Mesenchymal stem cell (in vitro differentiated cells and primary cell): ENCODE results near the gene LCE1C.

Source experiments
- DNase-seq: peaks from one replicate; pipeline ENCODE4 v3.0.0-alpha.2; 2013
- H2AFZ ChIP-seq: one replicate; pipeline ENCODE4 v1.6.1; 2013; ENCODE audit warnings: low read depth, mild to moderate bottlenecking, control low read depth, inconsistent platforms, low read length, moderate library complexity
- H2AK5ac ChIP-seq: 2 replicates; pipeline ENCODE4 v1.6.1; 2013; ENCODE audit warnings: low read length, moderate library complexity, mild to moderate bottlenecking, inconsistent platforms; ENCODE audit not compliant: severe bottlenecking
- H2BK120ac ChIP-seq: one replicate; pipeline ENCODE4 v1.6.1; 2013; ENCODE audit warnings: low read depth, mild to moderate bottlenecking, inconsistent platforms, low read length, moderate library complexity
- H2BK12ac ChIP-seq, 2 experiments: one replicate each; pipeline ENCODE4 v1.6.1; 2013; ENCODE audit warnings: inconsistent platforms in 2 of 2, low read length in 2 of 2, mild to moderate bottlenecking in 2 of 2, moderate library complexity in 2 of 2, control low read depth in 1 of 2
- H2BK15ac ChIP-seq: one replicate; pipeline ENCODE4 v1.6.1; 2013; ENCODE audit warnings: mild to moderate bottlenecking, low read depth, inconsistent platforms; ENCODE audit not compliant: poor library complexity, severe bottlenecking
- H2BK5ac ChIP-seq: 2 replicates; pipeline ENCODE4 v1.6.1; 2013; ENCODE audit warnings: low read depth, mild to moderate bottlenecking, low read length, control low read depth, inconsistent platforms; ENCODE audit not compliant: poor library complexity, severe bottlenecking
- H3K14ac ChIP-seq, 2 experiments: one replicate each; pipeline ENCODE4 v1.6.1; 2013; ENCODE audit warnings: inconsistent platforms in 2 of 2, low read length in 2 of 2, control low read depth in 1 of 2, mild to moderate bottlenecking in 1 of 2, moderate library complexity in 1 of 2
- H3K18ac ChIP-seq, 2 experiments: one replicate each; pipeline ENCODE4 v1.6.1; 2013; ENCODE audit warnings: inconsistent platforms in 2 of 2, low read length in 2 of 2, control low read depth in 1 of 2, low read depth in 1 of 2, mild to moderate bottlenecking in 1 of 2
- H3K23ac ChIP-seq, 2 experiments: one replicate each; pipeline ENCODE4 v1.6.1; 2013; ENCODE audit warnings: inconsistent platforms in 2 of 2, low read length in 2 of 2, mild to moderate bottlenecking in 2 of 2, moderate library complexity in 2 of 2, control low read depth in 1 of 2
- H3K27ac ChIP-seq: 2 replicates; pipeline ENCODE4 v1.5.1; 2013; ENCODE audit warnings: mild to moderate bottlenecking, moderate library complexity, low read length, control low read depth, inconsistent platforms; ENCODE audit not compliant: poor library complexity, severe bottlenecking
- H3K27me3 ChIP-seq, 2 experiments: 2 replicates each; pipeline versions ENCODE4 v1.6.1 to v1.7.0; 2013; ENCODE audit warnings: low read length in 2 of 2, mild to moderate bottlenecking in 2 of 2, moderate library complexity in 2 of 2, control low read depth in 1 of 2, inconsistent platforms in 1 of 2; ENCODE audit not compliant: control insufficient read depth in 1 of 2, insufficient read depth in 1 of 2
- H3K36me3 ChIP-seq, 2 experiments: 2 replicates each; pipeline versions ENCODE4 v1.6.1 to v1.7.0; 2013; ENCODE audit warnings: low read length in 2 of 2, control low read depth in 1 of 2, inconsistent platforms in 1 of 2, low read depth in 1 of 2, mild to moderate bottlenecking in 1 of 2; ENCODE audit not compliant: insufficient read depth in 2 of 2, control insufficient read depth in 1 of 2
- H3K4ac ChIP-seq, 2 experiments: one replicate each; pipeline ENCODE4 v1.6.1; 2013; ENCODE audit warnings: inconsistent platforms in 2 of 2, low read length in 2 of 2, mild to moderate bottlenecking in 2 of 2, moderate library complexity in 2 of 2, control low read depth in 1 of 2, low read depth in 1 of 2
- H3K4me1 ChIP-seq: 2 replicates; pipeline ENCODE4 v1.6.1; 2013; ENCODE audit warnings: low read depth, low read length, control low read depth; ENCODE audit not compliant: control insufficient read depth, insufficient read depth
- H3K4me2 ChIP-seq: 2 replicates; pipeline ENCODE4 v1.6.1; 2013; ENCODE audit warnings: low read length, mild to moderate bottlenecking, inconsistent platforms; ENCODE audit not compliant: poor library complexity, severe bottlenecking
- H3K4me3 ChIP-seq, 2 experiments: 2 replicates each; pipeline versions ENCODE4 v1.5.1 to v1.7.0; 2013; ENCODE audit warnings: low read length in 2 of 2, mild to moderate bottlenecking in 2 of 2, control low read depth in 1 of 2, low read depth in 1 of 2; ENCODE audit not compliant: insufficient read depth in 1 of 2
- H3K79me1 ChIP-seq: replicated peaks from 2 replicates; pipeline ENCODE4 v1.6.1; 2013; ENCODE audit warnings: mild to moderate bottlenecking, control low read depth, low read length, inconsistent platforms; ENCODE audit not compliant: poor library complexity, severe bottlenecking
- H3K9ac ChIP-seq: 2 replicates; pipeline ENCODE4 v1.7.0; 2013; ENCODE audit warnings: mild to moderate bottlenecking, low read length, moderate library complexity
- H3K9me3 ChIP-seq: 2 replicates; pipeline ENCODE4 v1.7.0; 2013; ENCODE audit warnings: mild to moderate bottlenecking, low read length; ENCODE audit not compliant: control insufficient read depth
- H4K8ac ChIP-seq: one replicate; pipeline ENCODE4 v1.6.1; 2013; ENCODE audit warnings: inconsistent platforms, mild to moderate bottlenecking, low read length, moderate library complexity
- H4K91ac ChIP-seq: one replicate; pipeline ENCODE4 v1.6.1; 2013; ENCODE audit warnings: mild to moderate bottlenecking, low read length, inconsistent platforms
- WGBS: methylation state at CpG from one replicate; pipeline ENCODE4 v1.1.7; 2013; ENCODE audit warnings: mixed read lengths; 5-methylcytosine and 5-hydroxymethylcytosine counted together

Gene LCE1C

GRCh38 chr1:152827173-152827572 lies 20.7 kb upstream of the LCE1C start, which contains the start of gene LCE1A:
Gene LCE1A (plus strand): TSS chr1:152827473. CDS start chr1:152827473, 0 bp downstream.
- WGBS, result 56% methylated on average over 2 of the region's 2 CpGs
- no peak for DNase-seq
- H3K18ac ChIP-seq, result no peak within 1 kb of the TSS
- no peak within 1 kb of the TSS for H3K14ac ChIP-seq
- no peak within 1 kb of the TSS for H4K91ac ChIP-seq
- H2BK120ac ChIP-seq, result no peak within 1 kb of the TSS
- no peak within 1 kb of the TSS for H2BK12ac ChIP-seq
- H3K9ac ChIP-seq, result no peak within 1 kb of the TSS
- H2AK5ac ChIP-seq, result no peak within 1 kb of the TSS
- H2BK15ac ChIP-seq, result no peak within 1 kb of the TSS
- H3K4me3 ChIP-seq, result no peak within 1 kb of the TSS
- H3K79me1 ChIP-seq, result no peaks in the 10 kb centered on the region
- H3K9me3 ChIP-seq, result no peaks in the 10 kb centered on the region
- H2BK5ac ChIP-seq, result no peak within 1 kb of the TSS
- H3K4me1 ChIP-seq, result no peaks in the 10 kb centered on the region
- H2AFZ ChIP-seq, result no peak within 1 kb of the TSS
- H4K8ac ChIP-seq, result no peak within 1 kb of the TSS
- no peak within 1 kb of the TSS for H3K27ac ChIP-seq
- no peak within 1 kb of the TSS for H3K4ac ChIP-seq
- H3K23ac ChIP-seq, result no peak within 1 kb of the TSS
- H3K27me3 ChIP-seq, result peaks cover 0 to 9% of the 10 kb centered on the region in 2 experiments
- no peak within 1 kb of the TSS for H3K4me2 ChIP-seq
- no peaks in the 10 kb centered on the region for H3K36me3 ChIP-seq

GRCh38 chr1:152824964-152825363 lies 18.5 kb upstream of the LCE1C start:
- Histone ChIP-seq H3K4ac (no peak overlapping the region), H2BK15ac (no peak overlapping the region), H3K4me1 (no peaks in the 10 kb centered on the region), H3K14ac (no peak overlapping the region), H3K36me3 (no peaks in the 10 kb centered on the region), H3K4me2 (no peak overlapping the region), H3K27ac (no peak overlapping the region), H2AFZ (no peak overlapping the region), H2BK5ac (no peak overlapping the region), H3K18ac (no peak overlapping the region), H2BK12ac (no peak overlapping the region), H2AK5ac (no peak overlapping the region), H3K27me3 (peaks cover 0 to 9% of the 10 kb centered on the region in 2 experiments), H3K79me1 (no peaks in the 10 kb centered on the region), H3K9ac (no peak overlapping the region), H4K91ac (no peak overlapping the region), H3K9me3 (no peaks in the 10 kb centered on the region), H4K8ac (no peak overlapping the region), H2BK120ac (no peak overlapping the region), H3K4me3 (no peak overlapping the region), H3K23ac (no peak overlapping the region)
- no peak for DNase-seq

- Histone ChIP-seq H3K27me3 (peaks cover 0 to 9% of the 10 kb centered on the region in 2 experiments), H3K4ac (no peak overlapping the region)
- no peak for DNase-seq
Observed at GRCh38 chr1:152823294-152823693, 16.8 kb upstream of the LCE1C start.

GRCh38 chr1:152817309-152817708 lies 10.9 kb upstream of the LCE1C start:
- H3K14ac ChIP-seq, result no peak overlapping the region
- no peaks in the 10 kb centered on the region for H3K79me1 ChIP-seq
- H4K8ac ChIP-seq, result no peak overlapping the region
- H4K91ac ChIP-seq, result no peak overlapping the region
- no peak overlapping the region for H2BK15ac ChIP-seq
- no peak overlapping the region for H3K18ac ChIP-seq
- H3K27me3 ChIP-seq, result no peaks in the 10 kb centered on the region
- H2AK5ac ChIP-seq, result no peak overlapping the region
- no peaks in the 10 kb centered on the region for H3K9me3 ChIP-seq
- H3K27ac ChIP-seq, result no peak overlapping the region
- H3K23ac ChIP-seq, result no peak overlapping the region
- H3K4me2 ChIP-seq, result no peak overlapping the region
- no peak overlapping the region for H2BK5ac ChIP-seq
- no peak overlapping the region for H2BK120ac ChIP-seq
- no peaks in the 10 kb centered on the region for H3K4me1 ChIP-seq
- no peak overlapping the region for H2BK12ac ChIP-seq
- no peak overlapping the region for H3K9ac ChIP-seq
- WGBS, result 65% methylated on average over 6 of the region's 6 CpGs
- H2AFZ ChIP-seq, result no peak overlapping the region
- H3K36me3 ChIP-seq, result no peaks in the 10 kb centered on the region
- H3K4me3 ChIP-seq, result no peak overlapping the region
- H3K4ac ChIP-seq, result no peak overlapping the region
- DNase-seq, result no peak

More at GRCh38 chr1:152823294-152823693, 16.8 kb upstream of the LCE1C start:
- H2BK5ac ChIP-seq, result no peak overlapping the region
- no peaks in the 10 kb centered on the region for H3K4me1 ChIP-seq
- H3K9ac ChIP-seq, result no peak overlapping the region
- H2BK15ac ChIP-seq, result no peak overlapping the region
- no peak overlapping the region for H2AK5ac ChIP-seq
- no peak overlapping the region for H3K23ac ChIP-seq
- no peak overlapping the region for H4K8ac ChIP-seq
- no peak overlapping the region for H2BK12ac ChIP-seq
- no peak overlapping the region for H3K4me2 ChIP-seq
- H3K27ac ChIP-seq, result no peak overlapping the region
- no peak overlapping the region for H4K91ac ChIP-seq
- H3K36me3 ChIP-seq, result no peaks in the 10 kb centered on the region
- WGBS, result 27% methylated on average over 1 of the region's 5 CpGs
- H3K14ac ChIP-seq, result no peak overlapping the region
- no peak overlapping the region for H3K18ac ChIP-seq
- no peak overlapping the region for H2AFZ ChIP-seq
- no peaks in the 10 kb centered on the region for H3K9me3 ChIP-seq
- H3K79me1 ChIP-seq, result no peaks in the 10 kb centered on the region
- H2BK120ac ChIP-seq, result no peak overlapping the region
- no peak overlapping the region for H3K4me3 ChIP-seq
